GM19193 (cell line): Measurements from ENCODE around the gene PEX19.

Experiments used
- POLR2A ChIP-seq: IDR thresholded peaks from 4 replicates; pipeline ENCODE4 v1.6.1; 2011; ENCODE audit not compliant: insufficient read depth, insufficient read length; ENCODE audit errors: extremely low read depth

Gene PEX19, protein sequence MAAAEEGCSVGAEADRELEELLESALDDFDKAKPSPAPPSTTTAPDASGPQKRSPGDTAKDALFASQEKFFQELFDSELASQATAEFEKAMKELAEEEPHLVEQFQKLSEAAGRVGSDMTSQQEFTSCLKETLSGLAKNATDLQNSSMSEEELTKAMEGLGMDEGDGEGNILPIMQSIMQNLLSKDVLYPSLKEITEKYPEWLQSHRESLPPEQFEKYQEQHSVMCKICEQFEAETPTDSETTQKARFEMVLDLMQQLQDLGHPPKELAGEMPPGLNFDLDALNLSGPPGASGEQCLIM

GRCh38 chr1:160284782-160285344 lies at the start of gene PEX19:
Gene PEX19 (minus strand): TSS chr1:160285133. CDS start chr1:160285124, 9 bp downstream.
- peak; percentile 84 for TF ChIP-seq POLR2A

- no peak for TF ChIP-seq POLR2A
These were observed 47.6 kb upstream of the PEX19 start for GRCh38 chr1:160332516-160332915.

DNA sequence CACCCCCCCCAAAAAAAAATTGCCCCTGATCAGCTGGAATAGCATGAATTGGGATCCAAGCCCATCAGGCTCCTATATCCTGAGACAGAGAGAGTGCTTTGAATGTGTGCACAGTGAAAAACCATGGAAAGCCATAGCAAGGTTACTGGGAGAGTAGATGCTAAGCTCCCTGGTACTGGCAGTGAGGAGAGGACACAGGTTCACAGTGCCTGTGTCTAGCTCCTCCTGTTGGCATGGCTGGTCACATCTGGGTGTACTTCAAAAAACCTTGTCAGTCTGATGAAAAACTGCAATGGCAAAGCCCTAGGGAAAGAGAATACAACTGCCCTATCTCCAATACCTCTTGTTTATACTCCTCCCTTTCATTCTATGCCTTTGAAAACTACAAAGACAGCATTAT lies 45.2 kb upstream of the PEX19 start:
- TF ChIP-seq POLR2A, result no peak

GRCh38 chr1:160328184-160328583 lies 43.3 kb upstream of the PEX19 start:
- TF ChIP-seq POLR2A, result no peak

DNA sequence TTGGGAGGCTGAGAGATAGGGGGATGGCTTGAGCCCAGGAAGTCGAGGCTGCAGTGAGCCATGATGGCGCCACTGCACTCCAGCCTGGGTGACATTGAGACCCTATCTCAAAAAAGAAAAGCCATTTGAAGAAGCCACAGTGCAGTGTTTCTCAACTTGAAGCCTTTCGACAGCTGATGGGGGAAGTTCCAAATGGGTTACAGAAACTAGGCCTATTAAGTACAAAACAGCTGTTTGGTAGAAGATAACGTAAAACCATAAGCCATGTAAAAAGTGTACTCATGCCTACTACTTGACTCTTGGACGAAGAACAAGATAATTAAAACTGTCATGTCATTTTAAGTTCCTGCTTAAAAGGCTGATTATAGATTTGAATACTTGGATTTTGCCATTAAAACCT lies 41.5 kb upstream of the PEX19 start:
- TF ChIP-seq POLR2A, result no peak

- TF ChIP-seq POLR2A, result no peak
These were observed 40.3 kb upstream of the PEX19 start for GRCh38 chr1:160325252-160325651.

- TF ChIP-seq POLR2A, result no peak
These were observed 37.9 kb upstream of the PEX19 start for GRCh38 chr1:160322831-160323230.

DNA sequence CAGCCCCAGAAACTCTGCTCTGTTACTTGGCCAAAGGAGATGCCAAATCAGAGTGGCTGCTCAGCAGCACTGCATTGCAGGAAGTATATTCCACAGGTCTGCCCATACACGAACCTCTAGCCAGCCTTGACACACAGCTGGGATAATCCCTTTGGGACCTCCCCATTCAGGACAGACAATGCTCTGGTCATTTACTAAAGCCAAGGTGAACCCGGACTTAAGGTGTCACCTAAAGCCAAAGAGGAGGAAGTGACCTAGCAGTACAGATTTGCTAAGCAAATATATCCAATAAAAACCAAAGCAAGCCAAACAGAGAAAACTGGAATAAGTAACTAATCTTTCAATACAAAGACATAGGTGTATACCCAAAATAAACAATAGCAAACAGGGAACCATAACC lies 30.4 kb upstream of the PEX19 start:
- no peak for TF ChIP-seq POLR2A

- no peak for TF ChIP-seq POLR2A
These were observed 24.6 kb upstream of the PEX19 start for GRCh38 chr1:160309571-160309970.

DNA sequence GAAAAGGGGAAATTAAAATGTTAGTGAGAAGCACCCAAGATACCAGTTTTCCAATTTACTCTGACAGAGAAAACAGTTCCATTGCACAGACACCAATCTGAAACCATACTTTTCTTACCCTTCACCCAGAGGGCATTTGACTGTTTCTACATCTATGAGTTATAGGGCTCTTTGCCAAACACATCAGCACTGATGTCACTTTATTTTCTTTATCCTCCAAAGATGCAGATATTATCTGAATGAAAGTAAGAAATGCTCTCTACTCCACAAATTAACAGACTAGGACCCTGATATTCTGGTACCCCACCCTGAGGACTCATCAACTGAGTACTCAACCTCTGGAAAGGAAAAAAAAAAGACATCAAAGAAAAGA lies 24.2 kb upstream of the PEX19 start:
- TF ChIP-seq POLR2A, result no peak

DNA sequence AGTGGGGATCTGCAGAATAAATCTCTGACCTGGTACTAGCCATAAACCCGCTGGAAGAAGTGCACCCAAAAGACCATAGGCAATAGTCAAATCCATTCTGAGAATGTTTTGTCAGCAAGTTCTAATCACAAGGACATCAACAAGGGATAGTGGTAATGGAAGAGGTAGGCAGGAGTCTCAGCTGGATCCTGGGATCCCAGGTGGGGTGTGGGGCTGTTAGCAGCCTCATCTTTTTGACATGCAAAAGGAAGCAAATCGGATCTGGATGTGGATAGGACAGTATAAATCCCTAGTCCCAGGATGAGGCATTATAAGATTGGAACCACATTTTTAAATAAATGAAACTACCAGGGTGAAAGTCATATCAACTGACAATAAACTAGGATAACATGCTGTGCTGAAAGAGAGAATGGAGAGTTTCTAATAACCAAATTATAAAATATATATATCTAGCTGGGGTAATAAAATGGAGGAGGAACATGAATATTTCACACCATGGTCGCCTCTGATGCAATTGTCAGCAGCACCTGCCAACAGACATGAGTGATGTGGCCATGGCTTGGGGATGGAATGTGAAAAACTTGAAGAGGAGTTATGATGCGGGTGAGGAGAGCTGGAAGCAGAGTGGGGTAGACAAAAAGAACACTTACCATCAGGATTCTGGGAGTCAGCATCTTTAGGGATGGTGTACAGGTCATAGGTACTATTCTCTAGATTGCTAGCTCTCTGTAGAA lies 23.7 kb upstream of the PEX19 start:
- no peak for TF ChIP-seq POLR2A

DNA sequence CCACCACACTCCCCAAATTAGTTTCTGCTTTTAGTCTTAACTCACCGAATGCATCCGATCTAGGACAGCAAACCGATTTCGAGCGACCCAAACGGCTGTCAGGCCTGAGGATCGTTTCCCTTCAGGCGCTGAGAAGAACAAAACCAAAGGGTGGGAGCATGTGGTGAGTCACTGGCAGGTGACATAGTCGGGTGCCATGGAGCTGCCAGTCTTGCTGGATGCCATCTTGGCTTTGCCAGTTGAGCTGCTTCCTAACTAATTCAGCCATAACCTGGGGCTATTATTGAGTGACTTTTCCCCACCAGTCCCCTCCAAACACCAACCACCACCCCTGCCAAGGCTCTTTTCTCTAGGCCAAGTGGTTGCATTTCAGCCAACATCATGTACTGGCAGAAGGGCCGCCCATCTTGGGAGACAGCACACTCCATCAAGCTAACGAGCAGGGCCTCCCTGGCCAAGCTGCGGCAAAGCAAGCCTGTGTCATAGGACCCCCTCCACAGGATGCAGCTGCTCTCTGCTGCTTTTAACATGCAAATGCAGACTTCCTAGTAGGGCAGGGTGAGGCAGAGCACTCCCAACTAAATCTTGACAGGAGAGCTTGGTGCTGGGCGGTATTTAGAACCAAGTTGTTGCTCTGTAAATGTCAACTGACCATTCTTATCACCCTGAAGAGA lies 22.3 kb upstream of the PEX19 start:
- TF ChIP-seq POLR2A, result no peak

DNA sequence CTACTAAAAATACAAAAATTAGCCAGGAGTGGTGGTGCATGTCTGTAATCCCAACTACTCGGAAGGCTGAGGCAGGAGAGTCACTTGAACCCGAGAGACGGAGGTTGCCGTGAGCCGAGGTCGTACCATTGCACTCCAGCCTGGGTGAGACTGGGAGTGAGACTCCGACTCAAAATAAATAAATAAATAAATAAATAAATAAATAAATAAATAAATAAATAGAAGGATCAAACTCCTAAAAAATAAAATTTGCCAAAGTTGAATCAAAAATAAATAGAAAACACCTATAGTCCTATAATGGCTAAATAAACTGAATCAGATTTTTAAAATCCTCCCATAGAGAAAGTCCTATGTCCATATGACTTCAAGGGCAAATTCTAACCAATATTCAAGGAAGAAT lies 15.2 kb upstream of the PEX19 start:
- no peak for TF ChIP-seq POLR2A

GRCh38 chr1:160296036-160296435 lies 11.1 kb upstream of the PEX19 start:
- TF ChIP-seq POLR2A, result no peak

- TF ChIP-seq POLR2A, result no peak
These were observed 8.4 kb upstream of the PEX19 start for GRCh38 chr1:160293020-160293968.
